NCI-H146 treated with DMSO at 0.1 percent for 48 hours (cell line): ENCODE measurements around the gene TMCC1.
"Not testable (repeated sequence)": the region's sequence is repeated elsewhere in the genome, so short reads cannot be mapped to it uniquely, and the experiment has no call there.

Experiments used
- DNase-seq: peaks from one replicate; lab custom pipeline; 2025; ENCODE audit not compliant: unreplicated experiment; lab: John Stamatoyannopoulos, UW

TMCC1 gene

GRCh38 chr3:129893581-129894070 is at the start of gene TMCC1:
TSS of gene TMCC1 (minus strand) at chr3:129893711.
- peak; percentile 95 for DNase-seq

- no peak for DNase-seq
Measured at GRCh38 chr3:129943020-129943419, 49.5 kb upstream of the TMCC1 start.

GRCh38 chr3:129942296-129942695 is 48.8 kb upstream of the TMCC1 start:
- peak; percentile 40 for DNase-seq

GRCh38 chr3:129940086-129940485 is 46.6 kb upstream of the TMCC1 start:
- no peak for DNase-seq

GRCh38 chr3:129938140-129938930 is 44.8 kb upstream of the TMCC1 start:
- DNase-seq = no peak

- DNase-seq = no peak
Measured at GRCh38 chr3:129937717-129938116, 44.2 kb upstream of the TMCC1 start.

- peak; percentile 36 for DNase-seq
Measured at GRCh38 chr3:129936757-129937156, 43.2 kb upstream of the TMCC1 start.

GRCh38 chr3:129934234-129935123 is 41.0 kb upstream of the TMCC1 start:
- DNase-seq = peak; percentile 7

GRCh38 chr3:129933471-129933870 is 40.0 kb upstream of the TMCC1 start:
- no peak for DNase-seq

- no peak for DNase-seq
Measured at GRCh38 chr3:129929383-129929782, 35.9 kb upstream of the TMCC1 start.

GRCh38 chr3:129927072-129927471 is 33.6 kb upstream of the TMCC1 start:
- no peak for DNase-seq

GRCh38 chr3:129919806-129920205 is 26.3 kb upstream of the TMCC1 start:
- DNase-seq = no peak

- no peak for DNase-seq
Measured at GRCh38 chr3:129919357-129919756, 25.8 kb upstream of the TMCC1 start.

GRCh38 chr3:129918461-129918860 is 24.9 kb upstream of the TMCC1 start:
- no peak for DNase-seq

- no peak for DNase-seq
Measured at GRCh38 chr3:129917423-129918007, 24.0 kb upstream of the TMCC1 start.

- DNase-seq = no peak
Measured at GRCh38 chr3:129913618-129914017, 20.1 kb upstream of the TMCC1 start.

GRCh38 chr3:129911261-129911861 is 17.9 kb upstream of the TMCC1 start:
- DNase-seq = no peak

- not testable (repeated sequence) for DNase-seq
Measured at GRCh38 chr3:129909235-129909634, 15.7 kb upstream of the TMCC1 start.

- DNase-seq = no peak
Measured at GRCh38 chr3:129908417-129908816, 14.9 kb upstream of the TMCC1 start.

- DNase-seq = not testable (repeated sequence)
Measured at GRCh38 chr3:129901272-129901671, 7.8 kb upstream of the TMCC1 start.

- no peak for DNase-seq
Measured at GRCh38 chr3:129897026-129897425, 3.5 kb upstream of the TMCC1 start.
